IMR-90 (cell line): ENCODE results near the gene KL. TPM values are rescaled to one million over a fixed set of nuclear protein-coding genes. Genes with fewer than 3 reads are reported as not detected.
A peak's percentile ranks its signal among the peaks of the same experiment; 100 is the strongest.

Experiments
- ATAC-seq: fragments of 200-7000 bp; cut with Tn5 transposase; 2 replicates; pipeline ENCODE4 v1.9.1; 2020; ENCODE audit warnings: low read depth, mild to moderate bottlenecking, moderate library complexity
- BruUV-seq: library from RNA; stranded (reverse); fragments of 400-500 nt; replicated peaks from 2 replicates; lab custom pipeline; 2021; lab: Mats Ljungman, UMichigan
- CTCF ChIA-PET: fragments of 300-600 bp; formaldehyde crosslinking; extraction: SDS; loops from one replicate; lab custom pipeline; 2021; ENCODE audit warnings: antibody characterized with exemption; lab: Yijun Ruan, JAX
- POLR2A ChIA-PET: fragments of 300-600 bp; sonication (Branson Sonifier 250); formaldehyde crosslinking; loops from one replicate; lab custom pipeline; 2022; ENCODE audit warnings: antibody characterized with exemption; ENCODE audit not compliant: unreplicated experiment; lab: Charles Lee
- DNase-seq: peaks from one replicate; pipeline ENCODE4 v3.0.0; 2013
- H2AFZ ChIP-seq: replicated peaks from 2 replicates; pipeline ENCODE3; 2013; ENCODE audit warnings: low read length, mild to moderate bottlenecking; ENCODE audit not compliant: poor library complexity
- H2AK5ac ChIP-seq: 2 replicates; pipeline ENCODE4 v1.6.1; 2013; ENCODE audit warnings: low read depth, low read length, inconsistent platforms
- H2AK9ac ChIP-seq: replicated peaks from 2 replicates; pipeline ENCODE3; 2013; ENCODE audit warnings: mild to moderate bottlenecking, low read depth, low read length, moderate library complexity; ENCODE audit not compliant: poor library complexity
- H2BK120ac ChIP-seq: 2 replicates; pipeline ENCODE4 v1.6.1; 2013; ENCODE audit warnings: low read depth, low read length, inconsistent platforms
- H2BK15ac ChIP-seq: 3 replicates; pipeline ENCODE4 v1.6.1; 2013; ENCODE audit warnings: low read depth, low read length, inconsistent platforms
- H2BK20ac ChIP-seq: 2 replicates; pipeline ENCODE4 v1.6.1; 2013; ENCODE audit warnings: low read depth, mild to moderate bottlenecking, inconsistent platforms, low read length, moderate library complexity
- H2BK5ac ChIP-seq: 2 replicates; pipeline ENCODE4 v1.6.1; 2013; ENCODE audit warnings: mild to moderate bottlenecking, low read depth, low read length, inconsistent platforms; ENCODE audit not compliant: poor library complexity, severe bottlenecking
- H3K14ac ChIP-seq: replicated peaks from 2 replicates; pipeline ENCODE4 v1.6.1; 2013; ENCODE audit warnings: low read depth, low read length, inconsistent platforms
- H3K18ac ChIP-seq: 2 replicates; pipeline ENCODE4 v1.6.1; 2013; ENCODE audit warnings: low read depth, low read length, control low read depth
- H3K23ac ChIP-seq: 2 replicates; pipeline ENCODE4 v1.6.1; 2013; ENCODE audit warnings: low read depth, low read length, inconsistent platforms
- H3K27ac ChIP-seq: 2 replicates; pipeline ENCODE4 v1.5.1; 2013; ENCODE audit warnings: mild to moderate bottlenecking, control low read depth, low read length; ENCODE audit not compliant: insufficient read depth
- H3K27me3 ChIP-seq: 2 replicates; pipeline ENCODE4 v1.6.1; 2013; ENCODE audit warnings: low read length; ENCODE audit not compliant: control insufficient read depth, insufficient read depth
- H3K36me3 ChIP-seq: 2 replicates; pipeline ENCODE4 v1.6.1; 2013; ENCODE audit warnings: low read length, mixed read lengths; ENCODE audit not compliant: control insufficient read depth, insufficient read depth
- H3K4ac ChIP-seq: 2 replicates; pipeline ENCODE4 v1.6.1; 2013; ENCODE audit warnings: low read depth, low read length, inconsistent platforms
- H3K4me1 ChIP-seq: 2 replicates; pipeline ENCODE4 v1.6.1; 2013; ENCODE audit warnings: low read length, mixed read lengths; ENCODE audit not compliant: control insufficient read depth, insufficient read depth
- H3K4me2 ChIP-seq: 2 replicates; pipeline ENCODE4 v1.6.1; 2013; ENCODE audit warnings: low read depth, mild to moderate bottlenecking, control low read depth, low read length, moderate library complexity
- H3K4me3 ChIP-seq: 2 replicates; pipeline ENCODE4 v1.5.1; 2013; ENCODE audit warnings: low read depth, mild to moderate bottlenecking, control low read depth, low read length, moderate library complexity; ENCODE audit not compliant: insufficient read depth
- H3K56ac ChIP-seq: 2 replicates; pipeline ENCODE4 v1.6.1; 2013; ENCODE audit warnings: low read length, inconsistent platforms; ENCODE audit not compliant: insufficient read depth; ENCODE audit errors: extremely low read depth
- H3K79me1 ChIP-seq, 2 experiments: 2 replicates each; pipeline ENCODE4 v1.6.1; 2013; ENCODE audit warnings: low read length in 2 of 2, inconsistent platforms in 1 of 2, low read depth in 1 of 2
- H3K9ac ChIP-seq: 2 replicates; pipeline ENCODE4 v1.6.1; 2013; ENCODE audit warnings: low read depth, low read length, control low read depth
- H3K9me1 ChIP-seq: 2 replicates; pipeline ENCODE4 v1.6.1; 2013; ENCODE audit warnings: low read length, inconsistent platforms; ENCODE audit not compliant: insufficient read depth
- H3K9me3 ChIP-seq: 2 replicates; pipeline ENCODE4 v1.6.1; 2013; ENCODE audit warnings: low read length; ENCODE audit not compliant: control insufficient read depth, insufficient read depth
- H4K20me1 ChIP-seq: 2 replicates; pipeline ENCODE4 v1.6.1; 2013; ENCODE audit warnings: low read length, inconsistent platforms; ENCODE audit not compliant: insufficient read depth
- H4K5ac ChIP-seq: 2 replicates; pipeline ENCODE4 v1.6.1; 2013; ENCODE audit warnings: mild to moderate bottlenecking, low read depth, low read length, control low read depth
- H4K8ac ChIP-seq, 2 experiments: 2 replicates each; pipeline ENCODE4 v1.6.1; 2013; ENCODE audit warnings: low read depth in 2 of 2, low read length in 2 of 2, control low read depth in 1 of 2, inconsistent platforms in 1 of 2
- H4K91ac ChIP-seq: 2 replicates; pipeline ENCODE4 v1.6.1; 2013; ENCODE audit warnings: low read depth, low read length, inconsistent platforms; ENCODE audit not compliant: insufficient read depth
- CHD1 ChIP-seq: IDR thresholded peaks from 2 replicates; pipeline ENCODE4 v1.6.1; 2012; ENCODE audit warnings: low read depth, low read length, improper control_type of control experiment
- CTCF ChIP-seq: conservative IDR thresholded peaks from 2 replicates; pipeline ENCODE4 v1.5.1; 2012; ENCODE audit warnings: mild to moderate bottlenecking, low read depth, low read length, improper control_type of control experiment
- FOS ChIP-seq: fragments of 150-350 bp; IDR thresholded peaks from 2 replicates; pipeline ENCODE4 v1.6.1; 2016; ENCODE audit warnings: low read depth, low read length
- MAFK ChIP-seq: IDR thresholded peaks from 2 replicates; pipeline ENCODE4 v1.6.1; 2012; ENCODE audit warnings: low read depth, low read length, improper control_type of control experiment
- MXI1 ChIP-seq: IDR thresholded peaks from 2 replicates; pipeline ENCODE4 v1.6.1; 2012; ENCODE audit warnings: low read depth, mild to moderate bottlenecking, low read length, moderate library complexity, borderline replicate concordance
- NFE2L2 ChIP-seq: fragments of 150-350 bp; IDR thresholded peaks from 2 replicates; pipeline ENCODE4 v1.6.1; 2016; ENCODE audit warnings: low read depth, mild to moderate bottlenecking, low read length
- POLR2A ChIP-seq: IDR thresholded peaks from 2 replicates; pipeline ENCODE4 v1.6.1; 2012; ENCODE audit warnings: mild to moderate bottlenecking, low read depth, low read length
- RAD21 ChIP-seq: IDR thresholded peaks from 2 replicates; pipeline ENCODE4 v1.6.1; 2012; ENCODE audit warnings: low read length, improper control_type of control experiment
- RCOR1 ChIP-seq: IDR thresholded peaks from 2 replicates; pipeline ENCODE4 v1.6.1; 2012; ENCODE audit warnings: mild to moderate bottlenecking, low read length, improper control_type of control experiment; ENCODE audit not compliant: insufficient replicate concordance
- RFX5 ChIP-seq: IDR thresholded peaks from 2 replicates; pipeline ENCODE4 v1.8.0; 2012; ENCODE audit warnings: low read depth, mild to moderate bottlenecking, low read length, moderate library complexity
- SMC3 ChIP-seq: fragments of 150-350 bp; IDR thresholded peaks from 2 replicates; pipeline ENCODE4 v1.6.1; 2016; ENCODE audit warnings: low read depth, mild to moderate bottlenecking, antibody characterized with exemption, low read length, moderate library complexity
- USF2 ChIP-seq: fragments of 150-350 bp; IDR thresholded peaks from 2 replicates; pipeline ENCODE4 v1.6.1; 2017; ENCODE audit warnings: mild to moderate bottlenecking, antibody characterized with exemption, low read length, low read depth
- WGBS, 2 experiments: methylation state at CpG; one replicate each; pipeline versions ENCODE4 v1.1.5 to v1.1.7; 2013; ENCODE audit warnings: missing lambda C conversion rate in 2 of 2; ENCODE audit not compliant: insufficient read length in 1 of 2; ENCODE audit errors: extremely low coverage in 2 of 2; 5-methylcytosine and 5-hydroxymethylcytosine counted together
- dilution Hi-C: fragments of 300-500 bp; cut with HindIII; formaldehyde crosslinking; loops from one replicate; pipeline ENCODE4 v1.14.3; 2018; ENCODE audit warnings: low sequenced_read_pairs; ENCODE audit not compliant: unreplicated experiment
- in situ Hi-C: fragments of 300-500 bp; cut with MboI; formaldehyde crosslinking; loops from 3 replicates; pipeline ENCODE4 v1.14.3; 2019; ENCODE audit warnings: low sequenced_read_pairs, inconsistent platforms, mixed read lengths
- intact Hi-C: fragments of 100-400 bp; cut with micrococcal nuclease; formaldehyde crosslinking; loops from 2 replicates; pipeline ENCODE4 v1.10.0; 2022
- polyA plus RNA-seq, 3 experiments: library from polyadenylated mRNA; depleted of rRNA; stranded (reverse); fragments of >200 nt; gene quantifications; 2 replicates each; pipeline ENCODE4 v1.2.3, GENCODE V29; 2012; ENCODE audit warnings: low replicate concordance in 1 of 3
- total RNA-seq: library from RNA; depleted of rRNA; stranded (reverse); fragments of >200 nt; gene quantifications from 2 replicates; pipeline ENCODE4 v1.2.3, GENCODE V29; 2012

Gene KL
- total and polyA plus RNA-seq, 2 of the 4 experiments (the other 2 are of a cell fraction): not detected

GRCh38 chr13:33090755-33091414 lies 74.7 kb downstream of the KL start:
- no peak overlapping the region for H4K5ac ChIP-seq
- H3K79me1 ChIP-seq: no peaks in the 10 kb centered on the region
- no peak overlapping the region for H4K91ac ChIP-seq
- in situ Hi-C loops: no loop called here
- no peaks in the 10 kb centered on the region for H3K9me1 ChIP-seq
- H3K4me2 ChIP-seq: no peak overlapping the region
- TF ChIP-seq CHD1 (no peak), RFX5 (no peak), CTCF (no peak), RCOR1 (no peak), POLR2A (no peak), USF2 (no peak), RAD21 (no peak), SMC3 (no peak), MXI1 (no peak), NFE2L2 (no peak), MAFK (no peak), FOS (no peak)
- WGBS, 2 experiments: no CpG with 5 or more reads among the region's 4 CpGs
- intact Hi-C loops: no loop called here
- no peak overlapping the region for H3K9ac ChIP-seq
- no peak overlapping the region for H2BK15ac ChIP-seq
- no peak overlapping the region for H2BK5ac ChIP-seq
- H3K27me3 ChIP-seq: no peaks in the 10 kb centered on the region
- no peak overlapping the region for H3K14ac ChIP-seq
- H4K8ac ChIP-seq: no peak overlapping the region
- H3K4ac ChIP-seq: no peak overlapping the region
- no peak overlapping the region for H2BK20ac ChIP-seq
- H2AFZ ChIP-seq: no peak overlapping the region
- no peak overlapping the region for H2AK9ac ChIP-seq
- ATAC-seq (peak; percentile 14), DNase-seq (no peak)
- H2BK120ac ChIP-seq: no peak overlapping the region
- no peak overlapping the region for H3K4me3 ChIP-seq
- no peak overlapping the region for H3K56ac ChIP-seq
- H3K4me1 ChIP-seq: no peaks in the 10 kb centered on the region
- dilution Hi-C loops: no loop called here
- BruUV-seq: no TSS peak
- H2AK5ac ChIP-seq: no peak overlapping the region
- H3K18ac ChIP-seq: no peak overlapping the region
- H3K36me3 ChIP-seq: no peaks in the 10 kb centered on the region
- H3K9me3 ChIP-seq: no peaks in the 10 kb centered on the region
- CTCF ChIA-PET: no interaction called here
- H3K27ac ChIP-seq: no peak overlapping the region
- no peaks in the 10 kb centered on the region for H4K20me1 ChIP-seq
- POLR2A ChIA-PET: no interaction called here
- H3K23ac ChIP-seq: no peak overlapping the region
